AG09309 (cell line): ENCODE measurements around the gene ZSWIM6.

Experiments used
- DNase-seq: peaks from one replicate; pipeline ENCODE4 v3.0.0-alpha.2; 2010; ENCODE audit warnings: low read depth
- H3K4me3 ChIP-seq: 2 replicates; pipeline ENCODE4 v1.5.1; 2011; ENCODE audit warnings: mild to moderate bottlenecking, low read depth, low read length, moderate library complexity; ENCODE audit not compliant: control insufficient read depth
- CTCF ChIP-seq: IDR thresholded peaks from 2 replicates; pipeline ENCODE4 v1.5.1; 2011; ENCODE audit warnings: mild to moderate bottlenecking, low read depth, low read length, inconsistent platforms; ENCODE audit not compliant: insufficient read depth, control insufficient read depth; ENCODE audit errors: missing control alignments

ZSWIM6 gene

GRCh38 chr5:61298066-61298465 is 34.0 kb upstream of the ZSWIM6 start:
- no peak overlapping the region for H3K4me3 ChIP-seq
- no peak for TF ChIP-seq CTCF
- no peak for DNase-seq

- no peak overlapping the region for H3K4me3 ChIP-seq
- no peak for TF ChIP-seq CTCF
- no peak for DNase-seq
These were observed 33.5 kb upstream of the ZSWIM6 start for GRCh38 chr5:61298580-61298979.

- no peak overlapping the region for H3K4me3 ChIP-seq
- no peak for DNase-seq
- TF ChIP-seq CTCF = no peak
These were observed 32.8 kb upstream of the ZSWIM6 start for GRCh38 chr5:61299261-61299681.

- peak; percentile 1 for TF ChIP-seq CTCF
- DNase-seq = peak; percentile 97
- no peak overlapping the region for H3K4me3 ChIP-seq
These were observed 30.5 kb upstream of the ZSWIM6 start for GRCh38 chr5:61301341-61302199.

GRCh38 chr5:61302200-61302563 is 29.9 kb upstream of the ZSWIM6 start:
- DNase-seq = no peak
- no peak for TF ChIP-seq CTCF
- no peak overlapping the region for H3K4me3 ChIP-seq

GRCh38 chr5:61303346-61303745 is 28.7 kb upstream of the ZSWIM6 start:
- no peak for TF ChIP-seq CTCF
- DNase-seq = no peak
- no peak overlapping the region for H3K4me3 ChIP-seq
